AG04449 (cell line): ENCODE data around the gene SMAD3.

ENCODE experiments used
- CTCF ChIA-PET: fragments of 350-600 bp; formaldehyde crosslinking; extraction: SDS; loops from one replicate; lab custom pipeline; 2021; ENCODE audit warnings: antibody characterized with exemption; lab: Yijun Ruan, JAX
- POLR2A ChIA-PET: fragments of 400-600, 350-600 bp; formaldehyde crosslinking; extraction: SDS; loops from one replicate; lab custom pipeline; 2020; ENCODE audit warnings: antibody characterized with exemption, inconsistent platforms; lab: Yijun Ruan, JAX
- DNase-seq: peaks from one replicate; pipeline ENCODE4 v3.0.0-alpha.2; 2010; ENCODE audit warnings: low read depth, low spot score
- H3K4me3 ChIP-seq: 2 replicates; pipeline ENCODE4 v1.5.1; 2011; ENCODE audit warnings: low read depth, mild to moderate bottlenecking, control low read depth, low read length
- TF ChIP-seq, protein P1 (sequence below): IDR thresholded peaks from one replicate; pipeline ENCODE4 v1.5.1; 2011; ENCODE audit warnings: mild to moderate bottlenecking, moderate library complexity, low read length, control low read depth, inconsistent platforms; ENCODE audit not compliant: insufficient read depth; ENCODE audit errors: missing control alignments

Gene SMAD3

DNA sequence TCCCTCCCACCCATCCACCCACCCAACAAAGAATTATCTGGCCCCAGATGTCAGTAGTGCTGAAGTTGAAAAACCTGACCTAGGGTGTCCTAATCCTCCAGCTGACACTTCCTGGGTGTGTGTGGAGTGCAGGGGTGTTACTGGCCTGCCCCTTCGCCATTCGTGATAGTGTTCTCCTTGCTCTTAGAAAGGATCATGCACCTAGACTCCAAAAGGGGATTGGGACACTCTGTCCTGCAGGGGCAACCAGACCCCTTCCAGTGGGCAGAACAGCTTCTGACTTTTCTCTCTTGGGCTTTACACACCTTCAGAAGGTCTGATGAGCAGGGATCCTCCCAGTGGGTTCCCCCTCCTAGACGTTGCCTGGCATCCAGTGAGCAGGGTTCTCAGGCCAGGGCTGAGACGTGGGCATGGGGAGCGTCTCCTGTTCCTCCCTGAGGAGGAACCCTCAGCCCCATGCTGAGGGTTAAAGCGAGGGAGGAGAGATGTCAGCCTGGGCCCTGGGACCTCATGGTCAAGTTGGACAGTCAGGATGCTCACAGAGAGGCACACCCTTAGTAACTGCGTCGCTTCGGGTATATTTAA is 114.1 kb downstream of the SMAD3 start:
- POLR2A ChIA-PET: interaction anchor here (1.3 kb wide), 1 partner anchor 33 kb away, joined by 3 read pairs; no protein-coding TSS in a partner anchor
- CTCF ChIA-PET: interaction anchor here (0.6 to 1.9 kb wide), 3 partner anchors 9 to 153 kb away, joined by 3 to 5 read pairs (median 3); no protein-coding TSS in a partner anchor
- H3K4me3 ChIP-seq: no peak overlapping the region
- DNase-seq: no peak
- TF ChIP-seq, protein P1, sequence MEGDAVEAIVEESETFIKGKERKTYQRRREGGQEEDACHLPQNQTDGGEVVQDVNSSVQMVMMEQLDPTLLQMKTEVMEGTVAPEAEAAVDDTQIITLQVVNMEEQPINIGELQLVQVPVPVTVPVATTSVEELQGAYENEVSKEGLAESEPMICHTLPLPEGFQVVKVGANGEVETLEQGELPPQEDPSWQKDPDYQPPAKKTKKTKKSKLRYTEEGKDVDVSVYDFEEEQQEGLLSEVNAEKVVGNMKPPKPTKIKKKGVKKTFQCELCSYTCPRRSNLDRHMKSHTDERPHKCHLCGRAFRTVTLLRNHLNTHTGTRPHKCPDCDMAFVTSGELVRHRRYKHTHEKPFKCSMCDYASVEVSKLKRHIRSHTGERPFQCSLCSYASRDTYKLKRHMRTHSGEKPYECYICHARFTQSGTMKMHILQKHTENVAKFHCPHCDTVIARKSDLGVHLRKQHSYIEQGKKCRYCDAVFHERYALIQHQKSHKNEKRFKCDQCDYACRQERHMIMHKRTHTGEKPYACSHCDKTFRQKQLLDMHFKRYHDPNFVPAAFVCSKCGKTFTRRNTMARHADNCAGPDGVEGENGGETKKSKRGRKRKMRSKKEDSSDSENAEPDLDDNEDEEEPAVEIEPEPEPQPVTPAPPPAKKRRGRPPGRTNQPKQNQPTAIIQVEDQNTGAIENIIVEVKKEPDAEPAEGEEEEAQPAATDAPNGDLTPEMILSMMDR: no peak

DNA sequence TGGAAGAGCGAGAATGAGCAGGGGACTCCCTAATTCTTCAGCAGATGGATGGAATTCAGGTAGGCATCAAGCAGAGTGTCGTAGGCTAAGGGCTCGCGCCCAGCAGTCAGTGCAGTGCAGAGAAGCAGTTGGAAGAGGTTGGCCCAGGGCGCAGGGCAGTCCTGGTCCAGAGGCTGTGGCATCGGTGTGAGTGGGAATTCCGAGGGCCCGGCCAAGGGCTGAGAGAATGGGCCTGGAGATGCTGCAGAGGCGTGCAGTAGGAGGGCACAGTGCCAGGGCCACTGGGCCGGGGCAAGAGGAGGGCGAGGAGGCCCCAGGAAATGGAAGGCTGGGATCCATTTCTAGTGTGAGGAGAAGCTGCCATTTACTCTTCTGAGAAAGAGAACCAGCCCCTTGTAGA is 114.6 kb downstream of the SMAD3 start:
- TF ChIP-seq, protein P1: no peak
- CTCF ChIA-PET: interaction anchor here (1.3 kb wide), 1 partner anchor 23 kb away, joined by 3 read pairs; no protein-coding TSS in a partner anchor
- no peak overlapping the region for H3K4me3 ChIP-seq
- no peak for DNase-seq
- POLR2A ChIA-PET: no interaction called here

DNA sequence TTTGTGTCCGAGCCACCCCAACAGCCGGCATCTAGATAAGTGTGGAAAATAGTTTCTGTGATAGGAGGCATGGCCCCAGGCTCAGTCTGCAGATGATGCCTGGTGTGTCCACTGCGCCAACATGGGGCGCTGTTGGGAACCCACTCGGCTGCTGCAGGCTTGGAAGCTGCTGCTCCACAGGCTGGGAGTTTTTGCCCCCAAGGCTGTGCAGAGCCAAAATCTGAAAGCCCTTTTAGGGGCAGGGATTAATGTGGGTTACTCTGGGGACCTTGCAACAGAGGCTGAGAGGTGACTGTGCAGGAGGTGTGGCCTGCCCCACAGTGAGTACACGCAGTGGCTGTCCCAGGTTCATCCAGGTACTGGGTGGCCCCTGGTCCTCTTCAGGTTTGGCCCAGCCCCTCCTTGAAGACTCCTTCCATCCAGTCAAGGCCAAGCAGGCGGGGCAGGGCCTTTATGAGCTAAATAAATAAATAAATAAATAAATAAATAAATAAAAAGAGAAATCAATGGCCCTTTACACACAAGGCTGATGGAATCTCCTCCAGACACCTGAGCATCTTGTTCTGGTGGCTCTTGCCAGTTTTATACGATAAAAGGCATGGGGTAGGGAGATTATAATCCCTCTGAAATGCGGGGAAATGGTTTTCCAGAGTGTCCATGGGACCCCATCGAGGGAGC is 115.3 kb downstream of the SMAD3 start:
- ChIA-PET POLR2A (no interaction called here), CTCF (interaction anchor here (1.3 kb wide), 1 partner anchor 22 kb away, joined by 3 read pairs; no protein-coding TSS in a partner anchor)
- DNase-seq: no peak
- H3K4me3 ChIP-seq: no peak overlapping the region
- TF ChIP-seq, protein P1: no peak

DNA sequence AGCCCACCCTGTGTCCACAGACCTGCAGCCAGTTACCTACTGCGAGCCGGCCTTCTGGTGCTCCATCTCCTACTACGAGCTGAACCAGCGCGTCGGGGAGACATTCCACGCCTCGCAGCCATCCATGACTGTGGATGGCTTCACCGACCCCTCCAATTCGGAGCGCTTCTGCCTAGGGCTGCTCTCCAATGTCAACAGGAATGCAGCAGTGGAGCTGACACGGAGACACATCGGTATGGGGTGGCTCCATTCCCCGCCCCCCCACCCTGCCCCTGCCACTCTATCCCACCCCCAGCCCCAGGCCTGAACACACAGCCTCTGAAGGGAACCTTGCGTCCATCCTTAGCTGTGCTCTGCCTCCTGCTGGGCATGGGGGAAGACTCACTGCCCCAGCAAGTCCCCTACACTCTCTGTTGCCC is 115.8 kb downstream of the SMAD3 start:
- ChIA-PET POLR2A (no interaction called here), CTCF (no interaction called here)
- TF ChIP-seq, protein P1: no peak
- H3K4me3 ChIP-seq: no peak overlapping the region
- no peak for DNase-seq

DNA sequence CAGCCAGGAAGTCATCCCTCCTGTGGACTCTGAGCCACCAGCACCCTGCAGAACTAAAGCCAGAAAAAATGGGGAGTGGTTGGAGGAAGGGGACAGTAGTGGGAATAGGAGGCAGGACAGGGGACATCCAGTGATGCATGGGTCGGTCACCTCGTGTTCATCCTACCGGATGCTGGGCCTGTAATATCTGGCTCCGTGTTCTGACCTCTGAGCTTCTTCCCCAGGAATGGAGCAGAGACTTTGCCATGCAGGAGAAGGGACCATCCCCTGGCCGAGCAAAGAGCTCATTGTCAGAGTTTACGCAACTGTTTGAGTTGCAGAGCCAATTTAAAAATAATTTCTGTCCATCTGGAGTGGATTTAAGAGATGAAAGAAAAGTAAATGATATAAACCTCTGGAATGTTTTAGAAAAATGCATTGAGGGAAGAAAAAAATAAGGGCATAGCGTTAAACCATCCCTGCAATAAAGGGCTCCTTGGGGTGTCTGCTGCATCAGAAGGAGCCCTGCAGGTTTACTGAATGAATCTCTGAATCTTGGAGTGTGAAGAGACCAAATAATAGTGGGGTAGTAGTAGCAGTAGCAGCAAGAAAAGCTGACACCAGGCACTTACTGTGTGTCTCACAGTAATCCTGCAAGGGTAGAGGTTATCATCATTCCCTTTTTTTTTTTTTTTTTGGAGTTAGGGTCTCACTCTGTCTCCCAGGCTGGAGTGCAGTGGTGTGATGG is 118.2 kb downstream of the SMAD3 start:
- peak; percentile 75 for DNase-seq
- H3K4me3 ChIP-seq: no peak overlapping the region
- ChIA-PET CTCF (interaction anchor here (1.3 kb wide), 1 partner anchor 239 kb away, joined by 3 read pairs; no protein-coding TSS in a partner anchor), POLR2A (interaction anchor here (1.0 to 1.4 kb wide), 3 partner anchors 18 to 74 kb away, joined by 3 to 4 read pairs (median 3); no protein-coding TSS in a partner anchor)
- TF ChIP-seq, protein P1: no peak
